ENCODE results near the gene GALNT10.

Gene GALNT10

GRCh38 chr5:154238776-154239481 lies 48.4 kb downstream of the GALNT10 start:
- DNase-seq: no peak

GRCh38 chr5:154240595-154240994 lies 50.1 kb downstream of the GALNT10 start:
- DNase-seq: no peak

GRCh38 chr5:154241021-154241420 lies 50.5 kb downstream of the GALNT10 start:
- no peak for DNase-seq

GRCh38 chr5:154242442-154242841 lies 51.9 kb downstream of the GALNT10 start:
- no peak for DNase-seq

- DNase-seq: no peak
Measured at GRCh38 chr5:154242964-154243376, 52.4 kb downstream of the GALNT10 start.

- no peak for DNase-seq
Measured at GRCh38 chr5:154243736-154244135, 53.2 kb downstream of the GALNT10 start.

- DNase-seq: no peak
Measured at GRCh38 chr5:154244476-154244875, 53.9 kb downstream of the GALNT10 start.

GRCh38 chr5:154248691-154249090 lies 58.2 kb downstream of the GALNT10 start:
- no peak for DNase-seq

GRCh38 chr5:154249826-154250225 lies 59.3 kb downstream of the GALNT10 start:
- no peak for DNase-seq

GRCh38 chr5:154251529-154251928 lies 61.0 kb downstream of the GALNT10 start:
- DNase-seq: no peak

- no peak for DNase-seq
Measured at GRCh38 chr5:154253807-154254206, 63.3 kb downstream of the GALNT10 start.

GRCh38 chr5:154254896-154255295 lies 64.4 kb downstream of the GALNT10 start:
- DNase-seq: no peak

GRCh38 chr5:154257046-154257445 lies 66.5 kb downstream of the GALNT10 start:
- DNase-seq: no peak

GRCh38 chr5:154258531-154259217 lies 68.1 kb downstream of the GALNT10 start:
- DNase-seq: no peak

GRCh38 chr5:154260224-154260927 lies 69.8 kb downstream of the GALNT10 start:
- DNase-seq: no peak

GRCh38 chr5:154262342-154262741 lies 71.8 kb downstream of the GALNT10 start:
- no peak for DNase-seq

- no peak for DNase-seq
Measured at GRCh38 chr5:154264549-154265196, 74.1 kb downstream of the GALNT10 start.

- no peak for DNase-seq
Measured at GRCh38 chr5:154265197-154265773, 74.8 kb downstream of the GALNT10 start.

- DNase-seq: no peak
Measured at GRCh38 chr5:154267516-154267915, 77.0 kb downstream of the GALNT10 start.

- no peak for DNase-seq
Measured at GRCh38 chr5:154268073-154268472, 77.5 kb downstream of the GALNT10 start.

GRCh38 chr5:154269414-154269813 lies 78.9 kb downstream of the GALNT10 start:
- DNase-seq: no peak

- no peak for DNase-seq
Measured at GRCh38 chr5:154271466-154271865, 80.9 kb downstream of the GALNT10 start.

GRCh38 chr5:154271936-154272514 lies 81.5 kb downstream of the GALNT10 start:
- no peak for DNase-seq
